Smooth muscle cell (in vitro differentiated cells): ENCODE data around the gene ATG16L1. TPM values are rescaled to one million over a fixed set of nuclear protein-coding genes. Genes with fewer than 3 reads are reported as not detected.
"Not testable (repeated sequence)": the region's sequence is repeated elsewhere in the genome, so short reads cannot be mapped to it uniquely, and the experiment has no call there.

Experiments
- DNase-seq: peaks from one replicate; lab custom pipeline; 2025; ENCODE audit not compliant: unreplicated experiment; lab: John Stamatoyannopoulos, UW
- H2AFZ ChIP-seq: fragments of 200-600 bp; sonication (generic); 2 replicates; pipeline ENCODE4 v1.6.0; 2016; ENCODE audit warnings: antibody characterized with exemption, low read depth, mild to moderate bottlenecking
- H3F3A ChIP-seq: fragments of 200-600 bp; sonication (generic); 2 replicates; pipeline ENCODE4 v1.6.0; 2017; ENCODE audit warnings: antibody characterized with exemption, low read depth
- H3K27ac ChIP-seq: fragments of 200-600 bp; sonication (generic); 2 replicates; pipeline ENCODE4 v1.5.1; 2016; ENCODE audit warnings: low read depth, mild to moderate bottlenecking
- H3K27me3 ChIP-seq: fragments of 200-600 bp; sonication (generic); 2 replicates; pipeline ENCODE4 v1.6.1; 2016; ENCODE audit warnings: low read depth, mild to moderate bottlenecking
- H3K36me3 ChIP-seq: fragments of 200-600 bp; sonication (generic); 2 replicates; pipeline ENCODE4 v1.5.1; 2016; ENCODE audit warnings: low read depth
- H3K4me1 ChIP-seq: fragments of 200-600 bp; sonication (generic); 2 replicates; pipeline ENCODE4 v1.5.1; 2016; ENCODE audit warnings: low read depth
- H3K4me2 ChIP-seq: fragments of 200-600 bp; sonication (generic); 2 replicates; pipeline ENCODE4 v1.6.0; 2016; ENCODE audit warnings: mild to moderate bottlenecking
- H3K4me3 ChIP-seq: fragments of 200-600 bp; sonication (generic); 2 replicates; pipeline ENCODE4 v1.5.1; 2016; ENCODE audit warnings: mild to moderate bottlenecking
- H3K79me2 ChIP-seq: fragments of 200-600 bp; sonication (generic); 2 replicates; pipeline ENCODE4 v1.6.0; 2016; ENCODE audit warnings: low read depth, mild to moderate bottlenecking
- H3K9ac ChIP-seq: fragments of 200-600 bp; sonication (generic); 2 replicates; pipeline ENCODE4 v1.6.0; 2016; ENCODE audit warnings: low read depth
- H3K9me3 ChIP-seq: fragments of 200-600 bp; sonication (generic); replicated peaks from 2 replicates; pipeline ENCODE4 v1.5.1; 2016; ENCODE audit warnings: low read depth
- H4K20me1 ChIP-seq: fragments of 200-600 bp; sonication (generic); 2 replicates; pipeline ENCODE4 v1.6.0; 2016; ENCODE audit warnings: low read depth
- CTCF ChIP-seq: fragments of 200-600 bp; sonication (generic); IDR thresholded peaks from 2 replicates; pipeline ENCODE4 v1.5.1; 2017; ENCODE audit warnings: borderline replicate concordance, mild to moderate bottlenecking, antibody characterized with exemption; ENCODE audit not compliant: insufficient read depth, poor library complexity, severe bottlenecking
- WGBS: methylation state at CpG from one replicate; pipeline ENCODE4 v1.1.7; 2016; ENCODE audit warnings: low lambda C conversion rate; 5-methylcytosine and 5-hydroxymethylcytosine counted together
- polyA plus RNA-seq: library from polyadenylated mRNA; unstranded; fragments of >200 nt; fragmentation: Nextera tagmentation; extraction: Ambion mirVana; gene quantifications from 2 replicates; pipeline ENCODE4 v1.2.1, GENCODE V29; 2016
- total RNA-seq: library from RNA; depleted of rRNA; stranded (reverse); fragments of >200 nt; gene quantifications from 2 replicates; pipeline ENCODE4 v1.2.3, GENCODE V29; 2014

ATG16L1 gene
- total and polyA plus RNA-seq, 2 experiments from 2014 or later = 12.5 to 26.4 TPM

- H3K36me3 ChIP-seq = no peaks in the 10 kb centered on the region
- H2AFZ ChIP-seq = no peak overlapping the region
- no peaks in the 10 kb centered on the region for H3F3A ChIP-seq
- WGBS = 94% methylated on average over 4 of the region's 4 CpGs
- DNase-seq = no peak
- no peak overlapping the region for H3K9ac ChIP-seq
- no peak overlapping the region for H3K27ac ChIP-seq
- no peaks in the 10 kb centered on the region for H4K20me1 ChIP-seq
- H3K9me3 ChIP-seq = no peaks in the 10 kb centered on the region
- no peak for TF ChIP-seq CTCF
- H3K4me2 ChIP-seq = no peak overlapping the region
- H3K4me3 ChIP-seq = no peak overlapping the region
- H3K79me2 ChIP-seq = no peaks in the 10 kb centered on the region
- H3K4me1 ChIP-seq = peaks cover 8% of the 10 kb centered on the region
- no peaks in the 10 kb centered on the region for H3K27me3 ChIP-seq
These were observed 80.7 kb downstream of the ATG16L1 start for GRCh38 chr2:233332125-233332524.

- Histone ChIP-seq H3K36me3 (no peaks in the 10 kb centered on the region), H3K79me2 (no peaks in the 10 kb centered on the region), H3K27me3 (no peaks in the 10 kb centered on the region), H3K4me2 (no peak overlapping the region), H4K20me1 (no peaks in the 10 kb centered on the region), H3K9me3 (no peaks in the 10 kb centered on the region), H3K4me3 (no peak overlapping the region), H2AFZ (no peak overlapping the region), H3K4me1 (peaks cover 2% of the 10 kb centered on the region), H3K9ac (no peak overlapping the region), H3F3A (no peaks in the 10 kb centered on the region), H3K27ac (no peak overlapping the region)
- TF ChIP-seq CTCF = no peak
- whole genome bisulfite sequencing = 98% methylated on average over 11 of the region's 11 CpGs
- DNase-seq = no peak
These were observed 83.4 kb downstream of the ATG16L1 start for GRCh38 chr2:233334915-233335314.

- not testable (repeated sequence) for H3K4me2 ChIP-seq, DNase-seq, H3K79me2 ChIP-seq, H3K4me1 ChIP-seq, H3K36me3 ChIP-seq, H3K27me3 ChIP-seq, H3K27ac ChIP-seq, H3K9ac ChIP-seq, H3F3A ChIP-seq, H4K20me1 ChIP-seq, H3K4me3 ChIP-seq, H3K9me3 ChIP-seq, H2AFZ ChIP-seq
- 95% methylated on average over 13 of the region's 13 CpGs for WGBS
These were observed 84.6 kb downstream of the ATG16L1 start for GRCh38 chr2:233336091-233336490.

- 92% methylated on average over 5 of the region's 5 CpGs for WGBS
These were observed 85.1 kb downstream of the ATG16L1 start for GRCh38 chr2:233336541-233336940.

More at GRCh38 chr2:233336541-233336940, 85.1 kb downstream of the ATG16L1 start:
- no peak for DNase-seq
- H3K4me1 ChIP-seq = no peaks in the 10 kb centered on the region
- H3K79me2 ChIP-seq = no peaks in the 10 kb centered on the region
- TF ChIP-seq CTCF = no peak
- no peaks in the 10 kb centered on the region for H3K27me3 ChIP-seq
- no peaks in the 10 kb centered on the region for H3K36me3 ChIP-seq
- no peak overlapping the region for H2AFZ ChIP-seq
- H3K9ac ChIP-seq = no peak overlapping the region
- H4K20me1 ChIP-seq = no peaks in the 10 kb centered on the region
- no peaks in the 10 kb centered on the region for H3K9me3 ChIP-seq
- H3F3A ChIP-seq = no peaks in the 10 kb centered on the region
- no peak overlapping the region for H3K4me3 ChIP-seq
- no peak overlapping the region for H3K4me2 ChIP-seq
- H3K27ac ChIP-seq = no peak overlapping the region
